Epidermal melanocyte (primary cell): Measurements from ENCODE around the gene SLFN5.
A peak's percentile ranks its signal among the peaks of the same experiment; 100 is the strongest.
"Not testable (repeated sequence)": the region's sequence is repeated elsewhere in the genome, so short reads cannot be mapped to it uniquely, and the experiment has no call there.

Experiments used
- DNase-seq: peaks from one replicate; pipeline ENCODE4 v3.0.0; 2011; ENCODE audit warnings: low spot score; ENCODE audit not compliant: insufficient read length

The SLFN5 gene

GRCh38 chr17:35291802-35292201, 48.9 kb downstream of the SLFN5 start:
- DNase-seq: no peak

GRCh38 chr17:35293151-35293847, 50.4 kb downstream of the SLFN5 start:
- no peak for DNase-seq

GRCh38 chr17:35294756-35295155, 51.9 kb downstream of the SLFN5 start:
- DNase-seq: no peak

- DNase-seq: no peak
Measured at GRCh38 chr17:35295686-35296085, 52.8 kb downstream of the SLFN5 start.

- DNase-seq: no peak
Measured at GRCh38 chr17:35297666-35298065, 54.8 kb downstream of the SLFN5 start.

GRCh38 chr17:35298639-35299038, 55.8 kb downstream of the SLFN5 start:
- DNase-seq: no peak

GRCh38 chr17:35299135-35299534, 56.3 kb downstream of the SLFN5 start:
- no peak for DNase-seq

- not testable (repeated sequence) for DNase-seq
Measured at GRCh38 chr17:35309345-35309744, 66.5 kb downstream of the SLFN5 start.

- no peak for DNase-seq
Measured at GRCh38 chr17:35312346-35312745, 69.5 kb downstream of the SLFN5 start.

GRCh38 chr17:35312790-35313711, 70.2 kb downstream of the SLFN5 start:
- DNase-seq: peak; percentile 57

GRCh38 chr17:35313875-35314409, 71.1 kb downstream of the SLFN5 start:
- DNase-seq: no peak

GRCh38 chr17:35314415-35315216, 71.7 kb downstream of the SLFN5 start:
- no peak for DNase-seq

- no peak for DNase-seq
Measured at GRCh38 chr17:35315283-35315682, 72.4 kb downstream of the SLFN5 start.

- no peak for DNase-seq
Measured at GRCh38 chr17:35315971-35316370, 73.1 kb downstream of the SLFN5 start.

GRCh38 chr17:35322749-35323148, 79.9 kb downstream of the SLFN5 start:
- DNase-seq: no peak
